ENCODE data around the gene RELT. TPM values are rescaled to one million over a fixed set of nuclear protein-coding genes. Genes with fewer than 3 reads are reported as not detected.

RELT gene
- total and polyA plus RNA-seq, 2 of the 13 experiments (the other 11 are each of a cell fraction or from before 2014, with no cell fraction given), result 2.5 to 4.7 TPM

GRCh38 chr11:73331138-73331916, 44.9 kb upstream of the RELT start (continued):
- peak; percentile 74 for TF ChIP-seq NR2F6 (IDR thresholded peaks at IDR 0.05)
- peak; percentile 72 for TF ChIP-seq NR2F6 (CRISPR knock-in tag; IDR thresholded peaks at IDR 0.05)
- 0 out of 2 replicates have a peak, but pooled peaks have one; percentile 30 for TF ChIP-seq ZNF275 (CRISPR knock-in tag; IDR thresholded peaks at IDR 0.05; ENCODE audit: borderline replicate concordance)
- TF ChIP-seq ZNF674 (CRISPR knock-in tag; IDR thresholded peaks at IDR 0.05; ENCODE audit: low read depth), result no peak

- Histone ChIP-seq H3K27ac (ENCODE audit: extremely low read length, insufficient read depth, low read length) (peak overlapping the region; percentile 98), H3K4me1 (ENCODE audit: insufficient read depth, low read length) (peaks cover 74% of the 10 kb centered on the region), H3K27me3 (ENCODE audit: control insufficient read depth in 1 of 2, insufficient read depth in 2 of 2, low read length in 2 of 2) (no peaks in the 10 kb centered on the region), H4K20me1 (ENCODE audit: insufficient read depth, low read length) (peaks cover 11% of the 10 kb centered on the region), H3K9me3 (ENCODE audit: low read length) (no peaks in the 10 kb centered on the region), H2AFZ (ENCODE audit: low read length) (no peak overlapping the region), H3K4me2 (ENCODE audit: low read depth, low read length) (no peak overlapping the region), H3K9ac (ENCODE audit: insufficient read depth, low read depth, low read length) (no peak overlapping the region), H3K79me2 (ENCODE audit: insufficient read depth, low read length) (peaks cover 46% of the 10 kb centered on the region), H3K36me3 (replicated peaks in 1 of 2; ENCODE audit: control insufficient read depth in 1 of 2, insufficient read depth in 2 of 2, low read length in 2 of 2) (peaks cover 4 to 23% of the 10 kb centered on the region in 2 experiments; a peak in 3 of 5 replicates), H3K4me3 (replicated peaks in 1 of 3; ENCODE audit: insufficient read depth in 1 of 3, low read depth in 2 of 3, low read length in 3 of 3) (no peak overlapping the region)
- ChIA-PET CTCF (ENCODE audit: low intra/inter-chr PET ratio, low total read pairs) (interaction anchor here (4.5 kb wide), 1 partner anchor 26 kb away, joined by 90 read pairs; the partner anchor contains the start of gene ARHGEF17), POLR2A (interaction anchor here (1.3 to 6.2 kb wide), 3 partner anchors 10 to 26 kb away, joined by 6 to 124 read pairs (median 10); partner anchors contain the start of gene ARHGEF17)
- peak; percentile 45; the same call in 1 of the 2 replicates for TF ChIP-seq ZBTB38 (CRISPR knock-in tag; IDR thresholded peaks at IDR 0.05)
- 0 out of 2 replicates have a peak, but pooled peaks have one; percentile 9 for TF ChIP-seq ZNF768 (CRISPR knock-in tag; IDR thresholded peaks at IDR 0.05)
- no peak for TF ChIP-seq KLF12 (CRISPR knock-in tag; IDR thresholded peaks at IDR 0.05; ENCODE audit: borderline replicate concordance)
- ATAC-seq (no peak), DNase-seq (ENCODE audit: low spot score) (no peak), FAIRE-seq (no peak)
- intact Hi-C loops (cut with micrococcal nuclease; ENCODE audit: unreplicated experiment), result no loop called here
- BruUV-seq (replicated peaks), result no TSS peak
- WGBS (ENCODE audit: low lambda C conversion rate), result 90% methylated on average over 10 of the region's 11 CpGs
- in situ Hi-C loops (cut with HindIII; ENCODE audit: extremely low pct_ligation_motif_present, low pct_unique_long_range_greater_than_20kb), result no loop called here
Measured at GRCh38 chr11:73333173-73333572, 43.0 kb upstream of the RELT start.
